ENCODE measurements around the gene PHF21B.

The PHF21B gene

GRCh38 chr22:45010532-45010900 lies 711 bp upstream of the PHF21B start:
- DNase-seq = no peak

- DNase-seq = no peak
Observed at GRCh38 chr22:45008751-45009605, 827 bp downstream of the PHF21B start.

- DNase-seq = no peak
Observed at GRCh38 chr22:45008186-45008681, 1.6 kb downstream of the PHF21B start.

GRCh38 chr22:45007391-45008185 lies 2.2 kb downstream of the PHF21B start:
- no peak for DNase-seq

- DNase-seq = no peak
Observed at GRCh38 chr22:45006964-45007390, 2.8 kb downstream of the PHF21B start.

GRCh38 chr22:45006111-45006963 lies 3.5 kb downstream of the PHF21B start:
- DNase-seq = no peak

- no peak for DNase-seq
Observed at GRCh38 chr22:45001653-45002052, 8.2 kb downstream of the PHF21B start.

- no peak for DNase-seq
Observed at GRCh38 chr22:45000330-45000729, 9.5 kb downstream of the PHF21B start.

- DNase-seq = no peak
Observed at GRCh38 chr22:44999687-45000086, 10.1 kb downstream of the PHF21B start.

- no peak for DNase-seq
Observed at GRCh38 chr22:44999231-44999630, 10.6 kb downstream of the PHF21B start.

- DNase-seq = no peak
Observed at GRCh38 chr22:44998296-44998695, 11.5 kb downstream of the PHF21B start.

GRCh38 chr22:44997060-44997459 lies 12.7 kb downstream of the PHF21B start:
- DNase-seq = no peak

GRCh38 chr22:44996648-44997047 lies 13.2 kb downstream of the PHF21B start:
- no peak for DNase-seq

GRCh38 chr22:44996120-44996519 lies 13.7 kb downstream of the PHF21B start:
- DNase-seq = no peak

GRCh38 chr22:44995715-44996114 lies 14.1 kb downstream of the PHF21B start:
- DNase-seq = no peak

- DNase-seq = no peak
Observed at GRCh38 chr22:44995105-44995514, 14.7 kb downstream of the PHF21B start.

GRCh38 chr22:44994399-44995104 lies 15.3 kb downstream of the PHF21B start:
- DNase-seq = no peak

GRCh38 chr22:44992166-44992565 lies 17.6 kb downstream of the PHF21B start:
- no peak for DNase-seq

GRCh38 chr22:44991218-44991617 lies 18.6 kb downstream of the PHF21B start:
- DNase-seq = no peak

GRCh38 chr22:44990810-44991209 lies 19.0 kb downstream of the PHF21B start:
- DNase-seq = no peak

GRCh38 chr22:44990328-44990727 lies 19.5 kb downstream of the PHF21B start:
- DNase-seq = no peak

- DNase-seq = no peak
Observed at GRCh38 chr22:44988671-44989070, 21.1 kb downstream of the PHF21B start.

Data from CD4-positive, alpha-beta T cell treated with Interleukin-10 for 1 hour (primary cell).